ENCODE measurements around the gene ZNF783. TPM values are rescaled to one million over a fixed set of nuclear protein-coding genes. Genes with fewer than 3 reads are reported as not detected.

ZNF783 gene
- total and polyA plus RNA-seq, 9 of the 15 experiments (the other 6 are each of a cell fraction or from before 2014, with no cell fraction given): 0.66 to 11.2 (median 5.4) TPM

- TF ChIP-seq TSHZ1 (CRISPR knock-in tag; IDR thresholded peaks at IDR 0.05) (no peak), FOXO4 (CRISPR knock-in tag; IDR thresholded peaks at IDR 0.05) (no peak), DEAF1 (CRISPR knock-in tag; IDR thresholded peaks at IDR 0.05) (peak; percentile 63; the same call in 1 of the 2 replicates)
These were observed 48.3 kb downstream of the ZNF783 start (continued) for GRCh38 chr7:149310113-149310836.
